K562 (cell line): ENCODE results near the gene MRPS10. TPM values are rescaled to one million over a fixed set of nuclear protein-coding genes. Genes with fewer than 3 reads are reported as not detected.
A peak's percentile ranks its signal among the peaks of the same experiment; 100 is the strongest.

Source experiments
- ARID1B ChIP-seq: fragments of 450-650 bp; IDR thresholded peaks from 2 replicates; pipeline ENCODE4 v1.6.1; 2016; ENCODE audit warnings: antibody characterized with exemption, mild to moderate bottlenecking, inconsistent platforms
- FOXP4 ChIP-seq: sonication (generic); formaldehyde crosslinking; IDR thresholded peaks from 2 replicates; pipeline ENCODE4 v1.8.0; 2022; ENCODE audit warnings: mild to moderate bottlenecking, missing genetic modification reagents, borderline replicate concordance
- HMGN3 ChIP-seq: IDR thresholded peaks from 2 replicates; pipeline ENCODE4 v1.6.1; 2011; ENCODE audit warnings: borderline replicate concordance, low read depth, mild to moderate bottlenecking, mixed read lengths, low read length; ENCODE audit not compliant: insufficient read length; ENCODE audit errors: extremely low read depth
- KLF1 ChIP-seq: fragments of 450-650 bp; IDR thresholded peaks from 2 replicates; pipeline ENCODE4 v1.6.1; 2016; ENCODE audit warnings: missing genetic modification characterization, missing compliant biosample characterization
- KLF6 ChIP-seq: fragments of 250-450 bp; sonication (Bioruptor Pico); IDR thresholded peaks from 2 replicates; pipeline ENCODE4 v1.4.0; 2020; ENCODE audit warnings: mild to moderate bottlenecking, moderate library complexity, borderline replicate concordance
- POLR2A ChIP-seq: fragments of 450-650 bp; conservative IDR thresholded peaks from 2 replicates; pipeline ENCODE4 v1.6.1; 2016
- POLR3A ChIP-seq: IDR thresholded peaks from 2 replicates; pipeline ENCODE4 v1.6.1; 2011; ENCODE audit warnings: borderline replicate concordance, mild to moderate bottlenecking, moderate library complexity; ENCODE audit not compliant: insufficient read length, insufficient read depth; ENCODE audit errors: extremely low read depth
- RAD51 ChIP-seq: fragments of 450-650 bp; IDR thresholded peaks from 2 replicates; pipeline ENCODE4 v1.7.1; 2016; ENCODE audit warnings: low read depth, mild to moderate bottlenecking, borderline replicate concordance
- RB1 ChIP-seq: fragments of 450-650 bp; IDR thresholded peaks from 2 replicates; pipeline ENCODE4 v1.6.1; 2017; ENCODE audit warnings: low read depth, mild to moderate bottlenecking
- RFX5 ChIP-seq: IDR thresholded peaks from 2 replicates; pipeline ENCODE4 v1.6.1; 2011; ENCODE audit warnings: low read depth, mild to moderate bottlenecking, improper control_type of control experiment, low read length
- SFPQ ChIP-seq: fragments of 200-400 bp; formaldehyde crosslinking; IDR thresholded peaks from 2 replicates; pipeline ENCODE4 v1.6.1; 2017; ENCODE audit warnings: mild to moderate bottlenecking, low read depth, low read length, moderate library complexity
- VEZF1 ChIP-seq: fragments of 200-800 bp; sonication (Bioruptor generic); IDR thresholded peaks from 2 replicates; pipeline ENCODE4 v1.6.1; 2017; ENCODE audit warnings: missing genetic modification characterization, missing compliant biosample characterization
- ZNF140 ChIP-seq: fragments of 250-450 bp; sonication (Bioruptor Pico); IDR thresholded peaks from 2 replicates; pipeline ENCODE4 v1.8.0; 2021; ENCODE audit warnings: moderate library complexity, mild to moderate bottlenecking, inconsistent platforms
- ZNF274 ChIP-seq: IDR thresholded peaks from 2 replicates; pipeline ENCODE4 v1.6.1; 2011; ENCODE audit warnings: low read depth, mild to moderate bottlenecking, low read length, moderate library complexity, borderline replicate concordance
- ZNF512 ChIP-seq: IDR thresholded peaks from 2 replicates; pipeline ENCODE4 v1.6.1; 2016; ENCODE audit warnings: missing genetic modification characterization, missing compliant biosample characterization
- polyA plus RNA-seq, 8 experiments: library from polyadenylated mRNA; depleted of rRNA in 4 of 8; stranded (reverse) in 5 of 8; unstranded in 3 of 8; fragments of >200 nt; fragmentation: Nextera tagmentation in 2 of 8; fragmentation: Illumina TruSeq in 1 of 8; extraction: Ambion mirVana in 2 of 8; extraction: Trizol in 1 of 8; gene quantifications; 2 replicates each; pipeline versions ENCODE4 v1.2.1 to v1.2.3, GENCODE V29; 2011 to 2014; ENCODE audit warnings: inconsistent platforms in 1 of 8, missing spikeins in 1 of 8
- total RNA-seq, 7 experiments: library from RNA; depleted of rRNA in 6 of 7; stranded (reverse); fragments of >200 nt in 6 of 7; fragmentation: Illumina TruSeq in 2 of 7; extraction: Trizol in 2 of 7; gene quantifications; 2 replicates each; pipeline versions ENCODE4 v1.2.1 to v1.2.3, GENCODE V29; 2011 to 2021; ENCODE audit warnings: low replicate concordance in 1 of 7
- TF ChIP-seq, protein P1 (sequence below): fragments of 450-650 bp; conservative IDR thresholded peaks from 2 replicates; pipeline ENCODE4 v1.6.1; 2016; ENCODE audit warnings: missing genetic modification characterization, low read depth, mild to moderate bottlenecking, missing compliant biosample characterization, moderate library complexity
- TF ChIP-seq, protein P2 (sequence below): sonication (generic); formaldehyde crosslinking; IDR thresholded peaks from 2 replicates; pipeline ENCODE4 v1.8.0; 2022; ENCODE audit warnings: missing genetic modification reagents, mild to moderate bottlenecking, borderline replicate concordance

The MRPS10 gene
- total and polyA plus RNA-seq, 9 of the 15 experiments (the other 6 are each of a cell fraction or from before 2014, with no cell fraction given): 48.6 to 166 (median 93.7) TPM

DNA sequence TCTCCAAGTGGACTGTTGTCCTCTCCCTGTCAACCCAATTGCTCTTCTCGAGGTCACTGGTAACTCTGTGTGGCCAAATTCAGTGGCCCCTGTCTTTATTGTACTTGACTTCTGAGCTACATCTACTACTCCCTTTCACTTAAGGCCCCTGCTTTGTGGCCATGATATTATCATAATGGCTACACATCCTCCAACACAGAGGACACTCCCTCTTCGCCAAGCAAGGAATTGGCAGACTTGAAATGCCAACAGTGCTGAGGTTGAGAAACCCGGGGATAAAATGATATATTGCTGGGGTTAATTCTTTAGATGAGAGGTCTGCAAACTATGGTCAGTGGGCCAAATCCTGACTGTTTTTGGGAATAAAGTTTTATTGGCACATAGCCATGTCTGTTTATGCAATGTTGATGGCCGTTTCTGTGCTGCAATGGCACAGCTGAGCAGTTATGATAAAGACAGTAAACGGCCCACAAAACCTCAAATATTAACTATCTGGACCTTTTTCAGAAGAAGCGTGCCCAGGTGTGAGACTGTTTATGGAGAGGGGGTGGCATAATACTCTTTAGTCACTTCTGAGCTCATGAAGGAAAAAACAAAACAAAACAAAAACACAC lies 12.0 kb upstream of the MRPS10 start (continued):
- TF ChIP-seq ZNF274: no peak
- no peak for TF ChIP-seq RB1
- TF ChIP-seq, protein P1, sequence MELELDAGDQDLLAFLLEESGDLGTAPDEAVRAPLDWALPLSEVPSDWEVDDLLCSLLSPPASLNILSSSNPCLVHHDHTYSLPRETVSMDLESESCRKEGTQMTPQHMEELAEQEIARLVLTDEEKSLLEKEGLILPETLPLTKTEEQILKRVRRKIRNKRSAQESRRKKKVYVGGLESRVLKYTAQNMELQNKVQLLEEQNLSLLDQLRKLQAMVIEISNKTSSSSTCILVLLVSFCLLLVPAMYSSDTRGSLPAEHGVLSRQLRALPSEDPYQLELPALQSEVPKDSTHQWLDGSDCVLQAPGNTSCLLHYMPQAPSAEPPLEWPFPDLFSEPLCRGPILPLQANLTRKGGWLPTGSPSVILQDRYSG: 0 out of 2 replicates have a peak, but pooled peaks have one; percentile 41
- TF ChIP-seq KLF1 (tag): no peak
- TF ChIP-seq HMGN3: no peak
- no peak for TF ChIP-seq POLR3A
- no peak for TF ChIP-seq RFX5
- TF ChIP-seq POLR2A: no peak
- no peak for TF ChIP-seq KLF6 (CRISPR knock-in tag)
- peak; percentile 54; the same call in 1 of the 2 replicates for TF ChIP-seq VEZF1 (CRISPR knock-in tag)
- peak; percentile 75 for TF ChIP-seq ARID1B
- no peak for TF ChIP-seq ZNF512 (tag)
- TF ChIP-seq SFPQ: no peak
- no peak for TF ChIP-seq RAD51
- TF ChIP-seq ZNF140 (CRISPR knock-in tag): no peak
- TF ChIP-seq FOXP4 (CRISPR knock-in tag): no peak
- TF ChIP-seq, protein P2, sequence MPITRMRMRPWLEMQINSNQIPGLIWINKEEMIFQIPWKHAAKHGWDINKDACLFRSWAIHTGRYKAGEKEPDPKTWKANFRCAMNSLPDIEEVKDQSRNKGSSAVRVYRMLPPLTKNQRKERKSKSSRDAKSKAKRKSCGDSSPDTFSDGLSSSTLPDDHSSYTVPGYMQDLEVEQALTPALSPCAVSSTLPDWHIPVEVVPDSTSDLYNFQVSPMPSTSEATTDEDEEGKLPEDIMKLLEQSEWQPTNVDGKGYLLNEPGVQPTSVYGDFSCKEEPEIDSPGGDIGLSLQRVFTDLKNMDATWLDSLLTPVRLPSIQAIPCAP (CRISPR knock-in tag): no peak
